Adipose tissue (tissue), 3 donors: ENCODE data around the gene CCDC87. TPM values are rescaled to one million over a fixed set of nuclear protein-coding genes. Genes with fewer than 3 reads are reported as not detected.
A peak's percentile ranks its signal among the peaks of the same experiment; 100 is the strongest.
"Not testable (repeated sequence)": the region's sequence is repeated elsewhere in the genome, so short reads cannot be mapped to it uniquely, and the experiment has no call there.

Source experiments
- H3K27ac ChIP-seq: one replicate; pipeline ENCODE4 v1.5.1; 2013; ENCODE audit warnings: low read depth, low read length
- WGBS, 3 donors: extraction: QIAGEN DNeasy Blood & Tissue Kit; methylation state at CpG; one replicate each; pipeline ENCODE4 v1.1.7; 2013; 5-methylcytosine and 5-hydroxymethylcytosine counted together
- polyA plus RNA-seq, 3 donors: library from polyadenylated mRNA; stranded (reverse); fragments of 200-250 nt; gene quantifications; one replicate each; pipeline ENCODE4 v1.2.3, GENCODE V29; 2013
- donor health status: healthy with polysubstance abuse.
- donor health status: Bipolar disorder and iron deficiency.
- donor health status: healthy.

The CCDC87 gene
- under 1 TPM in 2 of 3 donors, not detected in 1; 0.04 to 0.17 TPM for polyA plus RNA-seq

- H3K27ac ChIP-seq: peak within 1 kb of the TSS; percentile 47
- WGBS, 3 donors: 12 to 17% (median 14%) methylated on average over 65 to 68 of the region's 68 CpGs
Observed at GRCh38 chr11:66592457-66593302, at the start of gene CCDC87, which contains the start of gene CCS. TSS of gene CCDC87 (minus strand) at chr11:66593063. CDS start at chr11:66593015, 48 bp downstream. TSS of gene CCS (plus strand) at chr11:66593185. CDS start at chr11:66593262, 77 bp downstream.

GRCh38 chr11:66641834-66642233, 49.0 kb upstream of the CCDC87 start:
- no peak overlapping the region for H3K27ac ChIP-seq
- whole genome bisulfite sequencing, 3 donors: 18 to 39% (median 23%) methylated on average over 3 of the region's 3 CpGs

- H3K27ac ChIP-seq: not testable (repeated sequence)
- WGBS, 3 donors: 40 to 66% (median 66%) methylated on average over 8 to 10 of the region's 10 CpGs
Observed at GRCh38 chr11:66639814-66640340, 47.0 kb upstream of the CCDC87 start.

- H3K27ac ChIP-seq: peak overlapping the region; percentile 59
- 2 to 8% (median 6%) methylated on average over 27 of the region's 27 CpGs for WGBS, 3 donors
Observed at GRCh38 chr11:66639066-66639813, 46.4 kb upstream of the CCDC87 start.

GRCh38 chr11:66638177-66639065, 45.6 kb upstream of the CCDC87 start, which contains the start of gene RBM4:
TSS of gene RBM4 (plus strand) at chr11:66638703. CDS start at chr11:66639712, 1,009 bp downstream.
- WGBS, 3 donors: 0 to 1% (median 1%) methylated on average over 59 to 63 of the region's 63 CpGs
- peak within 1 kb of the TSS; percentile 59 for H3K27ac ChIP-seq

- no peak overlapping the region for H3K27ac ChIP-seq
- 46 to 49% (median 48%) methylated on average over 12 of the region's 12 CpGs for WGBS, 3 donors
Observed at GRCh38 chr11:66637557-66638176, 44.8 kb upstream of the CCDC87 start.

GRCh38 chr11:66636411-66636810, 43.5 kb upstream of the CCDC87 start:
- 82 to 88% (median 83%) methylated on average over 3 of the region's 3 CpGs for WGBS, 3 donors
- no peak overlapping the region for H3K27ac ChIP-seq

GRCh38 chr11:66632952-66633351, 40.1 kb upstream of the CCDC87 start:
- WGBS, 3 donors: 87 to 91% (median 89%) methylated on average over 2 of the region's 2 CpGs
- H3K27ac ChIP-seq: no peak overlapping the region

- WGBS, 3 donors: 88 to 93% (median 92%) methylated on average over 6 of the region's 6 CpGs
- H3K27ac ChIP-seq: no peak overlapping the region
Observed at GRCh38 chr11:66631883-66632282, 39.0 kb upstream of the CCDC87 start.

GRCh38 chr11:66629356-66629755, 36.5 kb upstream of the CCDC87 start:
- no peak overlapping the region for H3K27ac ChIP-seq
- 86 to 88% (median 87%) methylated on average over 2 of the region's 2 CpGs for WGBS, 3 donors

GRCh38 chr11:66628061-66628603, 35.3 kb upstream of the CCDC87 start:
- H3K27ac ChIP-seq: no peak overlapping the region
- WGBS, 3 donors: 94 to 95% (median 94%) methylated on average over 7 of the region's 7 CpGs

- 51 to 82% (median 72%) methylated on average over 7 of the region's 7 CpGs for WGBS, 3 donors
- H3K27ac ChIP-seq: no peak overlapping the region
Observed at GRCh38 chr11:66626926-66627325, 34.1 kb upstream of the CCDC87 start.

- WGBS, 3 donors: 96% methylated on average over 25 of the region's 25 CpGs
- no peak overlapping the region for H3K27ac ChIP-seq
Observed at GRCh38 chr11:66626382-66626781, 33.5 kb upstream of the CCDC87 start.

- H3K27ac ChIP-seq: no peak overlapping the region
- WGBS, 3 donors: 77 to 92% (median 91%) methylated on average over 9 of the region's 9 CpGs
Observed at GRCh38 chr11:66625752-66626149, 32.9 kb upstream of the CCDC87 start.

GRCh38 chr11:66625041-66625751, 32.3 kb upstream of the CCDC87 start:
- H3K27ac ChIP-seq: no peak overlapping the region
- 93 to 94% (median 94%) methylated on average over 22 to 26 of the region's 26 CpGs for WGBS, 3 donors

- no peak overlapping the region for H3K27ac ChIP-seq
- 82 to 83% (median 82%) methylated on average over 15 to 16 of the region's 16 CpGs for WGBS, 3 donors
Observed at GRCh38 chr11:66624450-66624849, 31.6 kb upstream of the CCDC87 start.

GRCh38 chr11:66619080-66619554, 26.3 kb upstream of the CCDC87 start:
- H3K27ac ChIP-seq: no peak overlapping the region
- 20 to 38% (median 35%) methylated on average over 4 of the region's 4 CpGs for WGBS, 3 donors
